ENCODE results near the gene CDKN2C.

CDKN2C gene

DNA sequence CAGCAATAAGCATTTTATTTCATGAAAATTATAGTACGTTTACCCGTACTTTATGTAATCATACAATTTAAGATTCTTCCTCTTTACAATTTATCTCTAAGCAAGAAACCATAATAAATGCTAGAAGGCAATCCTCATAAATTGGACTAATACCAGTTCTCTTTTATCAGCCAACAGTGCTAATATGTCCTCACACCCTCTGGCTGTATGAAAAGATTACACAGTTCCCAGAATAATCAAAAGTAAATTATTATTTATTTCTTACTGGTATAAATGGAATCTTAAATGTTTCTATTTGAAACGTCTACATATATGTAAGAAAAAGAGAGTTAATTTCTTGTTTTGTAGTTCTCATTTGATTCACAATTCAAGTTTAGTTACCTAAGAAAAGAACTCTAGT lies 3.1 kb upstream of the CDKN2C start:
- no peak for DNase-seq

DNA sequence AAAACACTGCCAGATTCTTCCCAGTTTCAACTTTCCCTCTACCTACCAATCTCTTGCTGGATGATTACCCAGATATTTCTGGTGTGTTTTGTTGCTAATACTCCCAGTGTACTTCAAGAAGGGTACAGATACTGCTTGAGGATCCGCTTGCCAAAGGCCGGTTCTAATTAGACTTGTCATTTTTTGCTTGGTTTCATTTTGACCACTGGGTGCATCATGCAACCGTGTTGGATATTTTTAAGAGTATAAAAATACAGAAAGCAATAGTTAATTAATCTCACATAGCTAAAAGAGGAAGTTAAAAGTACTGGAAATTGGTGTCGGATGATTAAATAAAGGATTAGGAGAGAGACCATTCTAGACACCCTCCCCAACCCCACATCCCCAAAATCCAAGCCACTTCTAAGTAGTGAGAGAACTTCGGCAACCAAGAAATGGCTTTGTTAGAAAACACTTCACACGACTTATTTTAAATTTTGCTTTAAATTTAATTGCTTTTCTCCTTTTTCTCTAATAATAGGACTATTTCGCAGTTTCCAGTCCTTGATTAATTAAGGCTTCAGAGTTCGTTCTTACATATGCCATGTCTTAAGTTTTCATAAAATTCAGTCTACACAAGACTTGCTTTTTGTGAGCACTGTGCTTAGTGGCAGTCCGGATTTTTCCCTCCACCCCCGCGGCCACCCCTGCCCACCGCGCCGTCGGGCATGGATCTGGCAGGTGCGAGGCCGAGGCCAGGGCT lies 2.5 kb upstream of the CDKN2C start:
- DNase-seq: no peak

DNA sequence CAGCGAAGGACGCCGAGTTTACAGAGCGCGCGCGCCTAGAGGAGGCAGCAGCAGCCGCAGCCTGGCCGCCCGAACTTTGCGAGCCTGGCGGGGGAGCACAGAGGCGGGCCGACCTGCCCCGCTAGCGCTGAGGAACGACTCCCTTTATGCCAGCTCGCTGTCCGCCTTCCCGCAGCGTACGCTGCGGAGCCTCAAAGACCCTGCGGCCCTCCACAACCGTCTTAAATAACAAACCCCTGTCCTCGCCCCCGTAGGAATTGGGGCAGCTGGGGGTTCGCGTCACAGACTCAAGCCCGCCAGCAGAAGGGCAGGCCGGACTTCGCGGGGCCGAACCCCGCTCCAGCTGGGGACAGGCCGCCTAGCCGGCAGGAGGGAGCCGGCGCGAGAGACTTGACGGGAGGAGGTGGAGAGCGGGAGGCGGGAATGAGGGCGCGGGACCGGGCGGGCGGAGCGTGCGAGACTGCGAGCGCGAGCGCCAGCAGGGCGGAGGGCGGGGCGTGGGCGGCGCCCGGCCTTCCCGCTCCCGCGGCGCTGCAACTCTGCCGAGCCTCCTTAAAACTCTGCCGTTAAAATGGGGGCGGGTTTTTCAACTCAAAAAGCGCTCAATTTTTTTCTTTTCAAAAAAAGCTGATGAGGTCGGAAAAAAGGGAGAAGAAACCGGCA lies 1.8 kb upstream of the CDKN2C start:
- DNase-seq: peak; percentile 87

DNA sequence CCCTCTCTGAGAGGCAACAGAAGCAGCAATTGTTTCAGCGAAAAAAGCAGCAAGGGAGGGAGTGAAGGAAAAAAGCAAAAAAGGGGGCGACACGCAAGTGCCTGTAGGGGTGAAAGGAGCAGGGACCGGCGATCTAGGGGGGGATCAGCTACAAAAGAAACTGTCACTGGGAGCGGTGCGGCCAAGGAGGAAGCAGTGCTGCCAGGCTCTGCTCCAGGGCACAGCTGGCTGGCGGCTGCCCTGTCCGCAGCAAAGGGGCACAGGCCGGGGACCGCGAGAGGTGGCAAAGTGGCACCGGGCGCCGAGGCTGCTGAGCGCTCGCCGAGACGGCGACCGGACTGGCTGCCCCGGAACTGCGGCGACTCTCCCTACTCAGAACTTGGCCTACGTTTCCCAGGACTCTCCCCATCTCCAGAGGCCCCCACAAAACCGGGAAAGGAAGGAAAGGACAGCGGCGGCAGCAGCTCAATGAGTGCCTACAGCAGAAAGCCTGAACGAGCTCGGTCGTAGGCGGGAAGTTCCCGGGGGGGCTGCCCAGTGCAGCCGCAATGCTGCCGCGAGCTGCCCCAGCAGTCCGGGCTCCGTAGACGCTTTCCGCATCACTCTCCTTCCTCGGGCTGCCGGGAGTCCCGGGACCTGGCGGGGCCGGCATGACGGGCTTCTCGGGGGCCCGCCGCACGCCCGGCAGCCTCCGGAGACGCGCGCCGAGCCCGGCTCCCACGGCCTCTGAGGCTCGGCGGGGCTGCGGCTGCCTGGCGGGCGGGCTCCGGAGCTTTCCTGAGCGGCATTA lies 1.0 kb upstream of the CDKN2C start:
- DNase-seq: no peak

DNA sequence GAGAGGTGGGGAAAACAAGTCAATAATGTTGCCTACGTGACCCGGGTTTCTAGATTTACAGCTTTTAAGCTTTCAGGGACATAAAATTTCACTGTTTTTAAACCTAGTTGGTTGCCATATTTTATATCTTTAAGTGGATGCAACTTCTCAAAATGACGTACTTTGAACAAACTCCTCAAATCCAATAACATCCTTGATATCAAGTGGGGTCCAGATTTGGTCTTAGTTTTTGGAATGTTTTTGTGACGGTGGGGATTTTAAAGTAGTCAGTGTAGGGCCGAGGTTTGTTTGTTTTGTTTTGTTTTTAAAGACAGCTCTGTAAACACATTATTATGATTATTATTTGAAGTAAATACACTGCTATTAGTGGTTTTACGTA lies 453 bp downstream of the CDKN2C start:
- DNase-seq: no peak

DNA sequence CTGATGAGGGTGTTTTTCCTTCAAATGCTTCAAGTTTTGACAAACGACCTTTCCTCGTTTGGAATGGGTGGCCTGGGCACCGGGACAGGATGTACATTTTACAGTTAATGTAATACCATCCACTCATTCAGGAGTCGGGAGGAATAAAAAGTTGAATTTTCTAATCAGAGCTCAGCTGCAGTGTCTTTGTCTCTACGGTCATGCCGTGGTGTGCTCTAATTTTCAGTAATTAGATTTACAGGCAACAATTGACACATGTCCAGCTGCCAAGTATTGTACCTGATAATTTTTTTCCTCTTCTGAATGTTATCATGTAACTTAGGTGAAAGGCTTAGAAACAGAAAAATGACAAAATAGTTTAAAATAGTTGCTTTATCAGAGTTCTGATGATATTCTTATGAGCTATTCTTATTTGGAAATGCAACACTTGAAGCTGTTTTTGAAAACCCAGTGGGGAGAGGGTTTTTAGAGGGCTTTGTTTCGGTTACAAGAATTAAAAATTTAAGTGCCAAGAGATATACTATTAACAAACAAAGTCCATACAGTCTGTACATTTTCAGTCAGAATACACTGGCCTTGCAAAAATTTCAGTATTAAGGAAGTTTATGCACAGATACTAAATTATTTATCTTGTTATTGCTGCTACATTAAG lies 1.0 kb downstream of the CDKN2C start:
- DNase-seq: no peak

DNA sequence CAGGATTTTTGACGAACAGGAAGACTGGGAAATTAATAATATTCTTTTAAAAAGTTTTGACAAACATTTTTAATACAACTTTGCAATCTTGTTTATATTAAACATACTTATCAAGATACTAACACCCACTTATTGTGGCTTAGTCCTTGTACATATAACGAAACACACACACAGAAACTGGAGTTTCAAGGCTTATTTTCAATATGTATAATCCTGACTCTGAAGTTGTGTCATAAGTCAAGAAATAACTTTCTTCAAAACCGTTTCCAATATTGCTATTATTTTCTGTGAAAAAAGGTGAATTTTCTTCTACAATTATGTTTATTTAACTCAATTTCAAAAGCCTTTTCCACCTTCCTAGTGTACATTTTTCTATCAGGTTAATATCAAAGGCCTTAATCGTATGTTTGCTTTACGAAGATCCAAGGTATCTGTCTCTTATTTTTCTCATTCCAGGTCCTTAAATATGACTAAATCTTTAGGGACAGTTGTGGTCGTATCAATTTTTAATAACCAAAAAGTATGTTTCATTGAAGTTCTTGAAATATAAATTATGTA lies 1.8 kb downstream of the CDKN2C start:
- no peak for DNase-seq

DNA sequence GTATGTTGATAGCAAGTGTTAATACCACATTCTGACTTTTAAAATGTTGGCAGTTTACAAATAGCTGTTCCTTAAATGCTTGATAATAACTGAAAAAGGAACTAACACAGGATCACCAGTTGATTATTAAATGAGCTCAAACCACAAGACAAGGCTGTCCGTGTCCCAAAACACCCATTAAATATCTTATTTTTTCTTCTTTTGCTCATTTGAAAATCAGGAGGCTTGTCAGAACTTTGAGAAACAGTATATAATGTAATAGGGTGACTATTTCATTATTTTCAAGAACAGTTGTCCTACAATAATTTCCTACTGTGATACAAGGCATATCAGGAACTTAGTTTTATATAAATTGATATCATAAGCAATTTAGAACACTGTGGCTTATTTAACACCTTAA lies 2.7 kb downstream of the CDKN2C start:
- no peak for DNase-seq

DNA sequence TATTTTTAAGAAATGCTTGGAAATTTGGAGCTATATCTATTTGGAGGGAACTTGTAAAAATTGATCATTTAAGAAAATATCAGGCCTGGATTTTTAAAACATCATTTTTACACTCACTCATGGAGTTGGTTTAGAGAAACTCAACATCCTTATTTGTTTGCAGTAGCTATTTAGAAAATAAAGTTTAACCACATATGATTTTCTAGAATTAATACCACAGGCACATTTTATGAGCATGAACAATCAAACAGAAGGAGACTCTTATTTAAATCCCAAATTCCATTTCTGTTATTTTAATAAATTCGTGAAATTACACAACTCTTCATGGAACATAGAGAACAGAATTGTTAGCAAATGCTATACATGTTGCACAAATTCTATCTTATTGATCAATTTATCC lies 3.2 kb downstream of the CDKN2C start:
- DNase-seq: no peak

DNA sequence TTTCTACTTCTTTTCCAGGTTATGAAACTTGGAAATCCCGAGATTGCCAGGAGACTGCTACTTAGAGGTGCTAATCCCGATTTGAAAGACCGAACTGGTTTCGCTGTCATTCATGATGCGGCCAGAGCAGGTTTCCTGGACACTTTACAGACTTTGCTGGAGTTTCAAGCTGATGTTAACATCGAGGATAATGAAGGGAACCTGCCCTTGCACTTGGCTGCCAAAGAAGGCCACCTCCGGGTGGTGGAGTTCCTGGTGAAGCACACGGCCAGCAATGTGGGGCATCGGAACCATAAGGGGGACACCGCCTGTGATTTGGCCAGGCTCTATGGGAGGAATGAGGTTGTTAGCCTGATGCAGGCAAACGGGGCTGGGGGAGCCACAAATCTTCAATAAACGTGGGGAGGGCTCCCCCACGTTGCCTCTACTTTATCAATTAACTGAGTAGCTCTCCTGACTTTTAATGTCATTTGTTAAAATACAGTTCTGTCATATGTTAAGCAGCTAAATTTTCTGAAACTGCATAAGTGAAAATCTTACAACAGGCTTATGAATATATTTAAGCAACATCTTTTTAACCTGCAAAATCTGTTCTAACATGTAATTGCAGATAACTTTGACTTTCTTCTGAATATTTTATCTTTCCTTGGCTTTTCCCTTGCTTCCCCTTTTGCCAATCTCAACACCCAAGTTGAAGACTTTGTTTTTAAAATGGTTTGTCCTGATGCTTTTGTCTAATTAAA lies 4.0 kb downstream of the CDKN2C start:
- DNase-seq: no peak

DNA sequence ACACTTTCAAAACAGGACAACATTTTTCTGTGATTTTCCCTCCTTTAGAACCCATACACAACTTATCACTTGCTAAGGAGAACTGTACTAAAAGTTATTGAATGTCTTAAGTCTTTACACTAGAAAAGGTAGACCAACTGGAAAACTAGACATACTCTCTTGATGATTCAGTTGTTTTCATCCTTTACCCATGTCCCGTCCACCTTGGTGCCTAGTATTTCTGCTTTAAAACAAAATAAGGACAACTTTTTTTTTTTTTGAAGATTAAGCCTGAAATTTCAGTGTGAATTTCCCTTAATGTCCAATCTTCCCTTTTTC lies 4.5 kb downstream of the CDKN2C start:
- DNase-seq: no peak

DNA sequence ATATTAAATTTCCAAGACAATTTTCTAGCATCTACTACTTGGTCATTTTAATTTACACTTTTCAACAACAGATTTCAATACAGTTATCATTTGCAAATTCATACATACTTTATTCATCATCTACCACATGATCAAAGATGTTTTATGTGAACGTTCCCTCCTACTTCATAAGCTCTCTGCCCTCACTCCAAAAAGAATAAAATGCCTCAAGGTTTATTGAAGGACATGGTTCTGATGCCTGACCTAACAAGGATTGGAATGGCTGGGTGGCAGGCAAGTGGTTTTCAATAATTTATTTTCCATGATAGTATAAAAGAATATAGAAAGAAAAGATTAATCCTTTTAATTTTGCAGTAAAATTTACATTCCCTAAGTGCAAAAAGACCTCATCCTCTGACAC lies 5.4 kb downstream of the CDKN2C start:
- peak; percentile 48 for DNase-seq

DNA sequence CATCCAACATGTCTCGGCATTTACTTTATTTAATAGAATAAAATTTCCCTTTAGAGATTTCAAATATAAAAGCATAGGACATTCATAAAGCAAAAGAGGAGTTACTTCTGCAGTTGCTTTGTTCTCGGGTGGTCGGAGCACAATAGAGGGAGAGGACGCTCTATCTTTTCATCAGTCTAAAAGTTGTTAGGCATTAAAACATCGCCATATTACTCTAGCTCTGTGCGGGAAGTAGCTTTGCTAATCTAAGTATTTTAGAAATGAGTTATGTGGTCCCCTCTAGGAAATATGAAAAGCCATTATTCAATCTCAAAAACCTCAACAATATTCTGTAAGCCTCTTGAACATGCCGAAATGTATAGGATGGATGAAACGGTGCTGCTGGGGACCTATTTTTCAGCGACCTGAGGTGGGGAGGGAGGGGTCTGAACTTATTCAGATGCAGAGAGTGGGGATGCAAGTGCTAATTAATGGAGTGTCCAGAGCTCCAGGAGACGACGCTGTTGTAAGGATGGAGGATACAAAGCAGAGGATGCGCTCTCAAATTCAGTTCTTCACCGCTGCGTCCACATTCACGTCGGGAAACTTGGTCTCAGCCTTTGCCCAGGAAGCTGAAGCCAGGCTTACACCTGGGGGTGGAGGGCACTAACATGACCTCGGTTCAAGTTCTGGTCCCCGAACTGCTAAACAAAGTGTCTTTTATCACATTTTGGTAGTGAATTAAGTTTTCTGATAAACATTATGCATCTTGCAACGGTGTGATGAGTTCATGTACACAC lies 6.3 kb downstream of the CDKN2C start:
- DNase-seq: peak; percentile 54

DNA sequence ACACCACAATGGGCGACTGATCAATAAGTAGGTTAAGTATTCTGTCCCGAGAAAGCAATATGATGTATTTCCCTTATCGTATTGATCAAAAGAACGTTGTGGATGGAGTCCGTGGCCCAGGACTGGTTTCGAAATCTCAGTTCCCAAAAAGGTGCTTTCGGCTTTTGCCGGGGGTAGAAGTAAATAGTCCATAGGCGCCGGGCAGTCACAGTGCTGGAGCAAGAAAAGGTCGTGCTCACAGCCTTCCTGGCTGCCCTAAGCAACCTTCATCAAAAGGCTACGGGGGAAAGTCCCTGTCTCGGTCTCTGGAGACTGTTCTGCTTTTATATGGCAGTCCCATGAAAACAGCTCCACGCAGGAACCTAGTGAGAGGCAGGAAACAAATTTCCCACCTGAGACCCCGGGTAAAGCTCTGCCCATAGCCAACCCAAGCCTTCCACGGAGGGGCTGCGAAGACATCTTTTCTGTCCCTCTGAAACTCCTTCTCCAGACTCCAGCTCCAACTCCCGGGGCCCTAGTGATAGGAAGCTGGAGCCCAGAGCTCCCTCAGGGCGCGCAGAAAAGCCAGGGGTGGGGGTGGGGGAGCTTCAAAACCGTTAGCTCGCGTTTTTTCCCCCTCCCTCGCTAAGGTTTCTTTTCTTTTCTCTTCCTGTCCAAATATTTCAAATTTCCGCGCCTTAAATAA lies 7.0 kb downstream of the CDKN2C start:
- peak; percentile 70 for DNase-seq

DNA sequence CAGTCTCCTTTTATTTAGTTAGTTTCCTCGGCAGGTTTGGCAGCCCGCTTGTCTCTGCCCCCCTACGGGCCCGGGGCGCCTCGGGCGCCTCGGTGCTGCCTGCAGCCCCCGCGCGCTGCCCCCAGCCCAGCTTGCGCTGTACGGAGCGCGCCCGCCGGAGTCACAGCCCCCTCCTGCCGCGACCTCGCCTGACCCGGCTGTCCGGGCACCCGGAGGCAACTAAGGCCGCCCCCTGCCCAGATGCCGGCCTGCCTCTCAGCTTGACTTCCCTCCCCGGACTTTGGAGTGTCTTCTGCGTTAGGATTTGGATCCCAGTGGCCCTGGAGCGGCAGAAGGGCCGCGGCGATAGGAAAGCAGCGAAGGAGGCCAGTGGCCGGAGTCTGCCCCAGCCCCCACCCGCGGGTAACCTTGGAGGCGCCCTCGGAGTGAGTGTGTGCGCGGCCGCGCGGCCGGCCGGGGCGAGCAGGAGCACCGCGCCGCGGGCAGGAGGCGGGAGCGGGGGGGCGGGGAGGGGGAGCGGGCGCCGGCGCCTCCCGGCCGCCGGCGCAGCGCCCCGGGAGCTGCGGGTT lies 7.6 kb downstream of the CDKN2C start:
- DNase-seq: peak; percentile 26

DNA sequence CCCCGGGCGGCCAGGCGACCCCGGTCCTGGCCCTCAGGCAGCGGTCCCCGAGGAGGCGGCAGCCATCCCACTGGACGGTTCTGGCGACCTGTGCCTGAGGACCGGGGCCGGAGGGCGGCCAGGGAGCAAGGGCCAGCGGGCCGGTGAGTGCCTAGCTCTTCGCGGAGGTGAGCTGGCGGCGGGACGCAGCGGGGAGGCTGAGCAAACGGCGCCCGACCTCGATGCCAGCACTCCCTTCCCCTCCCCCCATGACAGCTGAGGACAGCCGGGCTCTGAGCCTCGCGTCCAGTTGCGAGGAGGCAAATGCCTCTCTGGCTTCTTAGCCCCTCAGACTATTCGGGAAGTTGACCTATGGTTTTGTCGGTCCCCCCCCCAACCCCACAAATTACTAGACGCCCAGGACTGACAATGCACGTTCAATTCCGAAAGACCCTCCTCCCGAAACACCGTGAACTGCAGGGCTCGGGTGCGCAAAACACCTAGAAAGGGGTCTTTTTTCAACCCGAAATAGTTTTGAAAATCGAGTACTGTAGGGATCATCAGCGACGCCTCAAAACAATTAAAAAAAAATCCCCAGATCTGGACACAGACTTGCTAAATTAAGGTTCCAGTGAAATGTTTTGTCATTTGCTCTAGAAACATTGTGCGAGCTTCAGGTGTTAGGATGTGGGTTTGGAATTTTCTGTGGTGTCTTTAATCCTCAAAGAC lies 8.3 kb downstream of the CDKN2C start:
- peak; percentile 46 for DNase-seq

DNA sequence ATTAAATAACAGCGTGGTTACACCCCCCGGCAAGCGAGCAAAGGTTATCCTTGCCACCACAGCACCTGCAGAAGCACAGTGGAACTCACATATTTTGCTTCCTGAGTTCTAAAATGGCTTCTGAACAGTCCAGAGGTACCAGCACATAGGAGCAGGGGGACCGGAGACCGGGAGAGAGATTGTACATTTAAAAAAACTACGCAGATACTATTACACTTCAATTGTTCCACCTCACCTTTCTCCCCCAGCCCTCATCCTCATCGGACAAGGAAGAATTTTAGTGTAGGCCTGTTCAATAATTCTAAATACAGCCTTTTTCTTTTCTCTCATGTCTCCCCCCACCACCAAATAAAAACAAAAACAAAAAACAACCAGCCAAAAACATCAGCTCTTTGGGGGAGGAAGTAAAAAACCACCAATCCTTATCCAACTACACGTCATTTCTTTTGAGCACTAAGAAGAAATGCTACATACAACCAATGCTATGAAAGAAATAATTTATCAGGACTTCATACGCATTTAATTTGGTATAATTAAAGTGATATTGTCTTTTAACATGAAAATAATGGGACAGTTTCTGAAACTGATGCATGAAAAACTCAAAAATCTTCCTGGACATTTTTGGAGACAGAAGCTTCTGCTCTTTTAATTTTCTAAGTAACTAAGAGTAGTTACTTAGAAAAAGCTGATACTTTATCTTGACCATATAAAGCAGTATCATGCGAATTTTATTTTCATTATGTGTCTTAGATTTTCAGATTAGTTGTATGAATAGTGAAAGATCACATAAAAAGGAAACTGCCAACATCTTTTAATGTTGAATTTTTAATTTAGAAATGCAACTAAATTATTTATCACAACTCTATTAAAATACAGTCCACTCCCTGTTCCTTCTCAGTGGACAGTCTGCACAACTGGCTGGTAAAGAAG lies 9.1 kb downstream of the CDKN2C start:
- DNase-seq: peak; percentile 55

DNA sequence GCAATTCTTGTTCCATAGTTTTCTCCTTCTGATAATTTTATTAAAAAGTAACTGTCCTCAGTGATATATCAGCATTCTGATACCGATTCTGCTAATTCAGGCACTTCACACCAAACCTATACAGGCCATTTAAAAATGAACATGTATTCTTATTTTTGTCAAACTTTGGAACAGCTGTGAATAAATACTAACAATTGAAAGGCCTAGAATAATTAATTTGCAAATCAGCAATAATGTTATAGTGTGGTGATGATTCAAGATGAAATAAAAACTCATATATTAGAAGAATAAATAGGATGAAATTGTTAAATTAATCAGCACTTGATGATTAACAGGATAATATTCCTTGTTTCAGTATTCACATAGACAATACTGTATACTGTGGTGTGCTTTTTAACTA lies 9.9 kb downstream of the CDKN2C start:
- no peak for DNase-seq

DNA sequence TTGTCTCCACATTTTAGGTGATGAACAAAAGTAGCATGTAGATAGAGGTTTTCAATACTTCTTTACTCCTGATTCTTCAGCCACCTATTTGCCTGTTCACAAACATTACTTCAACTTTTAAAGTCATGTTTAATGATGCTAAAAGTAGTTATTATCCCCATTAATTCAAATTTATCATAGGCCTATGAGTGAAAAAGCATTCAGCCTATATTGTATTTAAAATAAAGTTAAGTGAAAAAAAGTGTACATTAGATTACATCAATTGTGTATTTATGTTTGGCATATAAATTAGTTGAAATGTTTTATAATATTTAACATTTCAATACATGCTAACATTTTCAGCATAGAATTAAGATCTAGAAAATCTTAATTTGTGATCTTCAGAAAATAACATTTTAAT lies 10.5 kb downstream of the CDKN2C start:
- DNase-seq: no peak

Measured in DMS79 (cell line).